K562 (cell line): ENCODE data around the gene CLEC3B. TPM values are rescaled to one million over a fixed set of nuclear protein-coding genes. Genes with fewer than 3 reads are reported as not detected.

Experiments
- ATAC-seq: fragments of 200-7000 bp; cut with Tn5 transposase; 3 replicates; pipeline ENCODE4 v1.9.1; 2020; ENCODE audit warnings: moderate library complexity
- BruUV-seq: library from RNA; stranded (reverse); fragments of 400-500 nt; replicated peaks from 2 replicates; lab custom pipeline; 2021; lab: Mats Ljungman, UMichigan
- CTCF ChIA-PET: fragments of 300-600 bp; formaldehyde crosslinking; extraction: SDS; loops from one replicate; lab custom pipeline; 2021; ENCODE audit warnings: low intra/inter-chr PET ratio; lab: Yijun Ruan, JAX
- POLR2A ChIA-PET: fragments of 300-600, 350-650 bp; sonication (Branson Sonifier 250); formaldehyde crosslinking; extraction: SDS; loops from one replicate; lab custom pipeline; 2021; ENCODE audit warnings: antibody characterized with exemption, inconsistent platforms; lab: Yijun Ruan, JAX
- DNase-seq, 4 experiments: peaks; one replicate each; pipeline versions ENCODE4 v3.0.0 to v3.0.0-alpha.2; 2011 to 2018; ENCODE audit warnings: low spot score in 3 of 4, mixed read lengths in 3 of 4; ENCODE audit errors: extremely low read depth in 1 of 4
- FAIRE-seq: peaks from 2 replicates; lab custom pipeline; 2011; peaks lifted over from hg19 to GRCh38; lab: Jason Lieb, UNC
- H2AFZ ChIP-seq: 2 replicates; pipeline ENCODE4 v1.6.0; 2011; ENCODE audit warnings: low read depth, low read length, control low read depth, inconsistent platforms
- H3K27ac ChIP-seq: fragments of 200-600 bp; 3 replicates; pipeline ENCODE4 v1.8.0; 2011; ENCODE audit warnings: low read depth, mild to moderate bottlenecking, control low read depth, inconsistent platforms, low read length, moderate library complexity, mixed read lengths; ENCODE audit errors: extremely low read depth
- H3K27me3 ChIP-seq, 2 experiments: fragments of 300-600 bp in 1 of 2; 2 replicates in 1 of 2; 3 replicates in 1 of 2; pipeline versions ENCODE4 v1.6.0 to v1.8.0; 2011; ENCODE audit warnings: inconsistent platforms in 2 of 2, low read length in 2 of 2, mild to moderate bottlenecking in 1 of 2, mixed read lengths in 1 of 2, moderate library complexity in 1 of 2; ENCODE audit not compliant: control insufficient read depth in 2 of 2, insufficient read depth in 2 of 2
- H3K36me3 ChIP-seq: fragments of 300-600 bp; 3 replicates; pipeline ENCODE4 v1.8.0; 2011; ENCODE audit warnings: mild to moderate bottlenecking, low read length, inconsistent platforms; ENCODE audit not compliant: control insufficient read depth, insufficient read depth
- H3K4me1 ChIP-seq, 2 experiments: fragments of 200-600 bp in 1 of 2; replicated peaks in 1 of 2; 2 replicates in 1 of 2; 3 replicates in 1 of 2; pipeline versions ENCODE4 v1.5.1 to v1.8.0; 2011; ENCODE audit warnings: inconsistent platforms in 2 of 2, low read length in 2 of 2, mild to moderate bottlenecking in 1 of 2, mixed read lengths in 1 of 2, moderate library complexity in 1 of 2; ENCODE audit not compliant: control insufficient read depth in 2 of 2, insufficient read depth in 2 of 2
- H3K4me2 ChIP-seq: 2 replicates; pipeline ENCODE4 v1.6.1; 2011; ENCODE audit warnings: low read length, control low read depth, inconsistent platforms, mixed read lengths; ENCODE audit not compliant: insufficient read depth
- H3K4me3 ChIP-seq: fragments of 200-600 bp; sonication (generic), shearing (Covaris generic); 2 replicates; pipeline ENCODE4 v1.5.1; 2016; ENCODE audit warnings: control low read depth, inconsistent platforms
- H3K79me2 ChIP-seq: fragments of 200-600 bp; 3 replicates; pipeline ENCODE4 v1.8.0; 2011; ENCODE audit warnings: low read length, inconsistent platforms; ENCODE audit not compliant: control insufficient read depth, insufficient read depth
- H3K9ac ChIP-seq, 2 experiments: 2 replicates each; pipeline versions ENCODE4 v1.6.0 to v1.6.1; 2011; ENCODE audit warnings: low read depth in 2 of 2, low read length in 2 of 2, control low read depth in 1 of 2, inconsistent platforms in 1 of 2, mild to moderate bottlenecking in 1 of 2, mixed read lengths in 1 of 2; ENCODE audit not compliant: insufficient read depth in 1 of 2
- H3K9me1 ChIP-seq: one replicate; pipeline ENCODE4 v1.6.0; 2011; ENCODE audit warnings: inconsistent platforms, mild to moderate bottlenecking, low read length, moderate library complexity; ENCODE audit not compliant: control insufficient read depth, insufficient read depth
- H3K9me3 ChIP-seq: replicated peaks from 2 replicates; pipeline ENCODE4 v1.5.1; 2011; ENCODE audit warnings: low read depth, low read length, inconsistent platforms; ENCODE audit not compliant: control insufficient read depth, insufficient read depth
- H4K20me1 ChIP-seq: replicated peaks from 2 replicates; pipeline ENCODE4 v1.6.1; 2011; ENCODE audit warnings: low read length, inconsistent platforms, mixed read lengths; ENCODE audit not compliant: control insufficient read depth, insufficient read depth
- TRIM25 ChIP-seq: fragments of 450-650 bp; IDR thresholded peaks from 2 replicates; pipeline ENCODE4 v1.7.0; 2016; ENCODE audit warnings: borderline replicate concordance
- WGBS: fragments of 100-300 bp; shearing (Covaris generic); methylation state at CpG from one replicate; pipeline ENCODE4 v1.1.6; 2016; ENCODE audit warnings: low coverage, mixed read lengths; ENCODE audit not compliant: insufficient coverage; ENCODE audit errors: missing lambda C conversion rate; 5-methylcytosine and 5-hydroxymethylcytosine counted together
- in situ Hi-C: fragments of 300-500 bp; cut with MboI; formaldehyde crosslinking; loops from 4 replicates; pipeline ENCODE4 v1.15.0; 2018; ENCODE audit warnings: inconsistent platforms, mixed read lengths
- intact Hi-C: fragments of 100-400 bp; cut with micrococcal nuclease; formaldehyde crosslinking; loops from 2 replicates; pipeline ENCODE4 v1.14.2; 2022
- polyA plus RNA-seq, 8 experiments: library from polyadenylated mRNA; depleted of rRNA in 4 of 8; stranded (reverse) in 5 of 8; unstranded in 3 of 8; fragments of >200 nt; fragmentation: Nextera tagmentation in 2 of 8; fragmentation: Illumina TruSeq in 1 of 8; extraction: Ambion mirVana in 2 of 8; extraction: Trizol in 1 of 8; gene quantifications; 2 replicates each; pipeline versions ENCODE4 v1.2.1 to v1.2.3, GENCODE V29; 2011 to 2014; ENCODE audit warnings: inconsistent platforms in 1 of 8, missing spikeins in 1 of 8
- total RNA-seq, 7 experiments: library from RNA; depleted of rRNA in 6 of 7; stranded (reverse); fragments of >200 nt in 6 of 7; fragmentation: Illumina TruSeq in 2 of 7; extraction: Trizol in 2 of 7; gene quantifications; 2 replicates each; pipeline versions ENCODE4 v1.2.1 to v1.2.3, GENCODE V29; 2011 to 2021; ENCODE audit warnings: low replicate concordance in 1 of 7

The CLEC3B gene
- total and polyA plus RNA-seq, 9 of the 15 experiments (the other 6 are each of a cell fraction or from before 2014, with no cell fraction given), result not detected

DNA sequence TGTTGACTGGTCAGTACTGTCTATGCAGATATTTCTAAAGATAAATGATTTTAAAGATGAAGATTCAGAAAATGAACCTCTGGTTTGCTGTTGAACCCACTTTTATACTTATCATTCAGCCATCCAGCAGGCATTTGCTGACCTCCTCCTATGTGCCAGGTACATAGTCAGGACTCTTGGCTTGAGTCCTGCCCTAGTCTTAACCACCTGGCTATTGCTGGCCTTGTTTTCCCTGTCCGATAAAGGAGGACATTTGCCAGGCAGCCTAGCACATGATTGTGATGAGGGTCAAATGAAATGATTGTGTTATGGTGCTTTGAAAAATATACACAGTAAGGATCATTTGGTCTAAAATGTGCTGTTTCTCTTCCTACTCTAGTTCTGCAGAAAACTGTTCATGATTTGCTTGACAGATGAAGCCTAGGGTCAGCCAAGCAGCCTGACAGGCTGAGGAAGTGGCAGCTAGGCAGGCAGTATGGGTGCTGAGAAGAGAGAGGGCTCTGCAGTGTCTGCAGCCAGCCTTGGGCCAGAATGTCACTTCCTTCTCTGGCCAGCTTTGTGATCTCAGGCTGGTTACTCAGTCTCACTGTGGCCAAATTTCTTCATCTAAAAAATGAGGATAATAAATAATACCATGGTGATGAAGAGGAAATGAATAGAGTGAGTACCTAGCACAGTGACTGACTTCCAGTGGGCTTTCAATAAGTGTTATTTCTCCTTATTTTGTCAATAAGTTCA, 36.3 kb upstream of the CLEC3B start:
- no peak overlapping the region for H3K4me3 ChIP-seq
- ATAC-seq (no peak), FAIRE-seq (no peak), DNase-seq (no peak)
- H3K79me2 ChIP-seq, result peaks cover 74% of the 10 kb centered on the region
- no peak overlapping the region for H2AFZ ChIP-seq
- peaks cover 14% of the 10 kb centered on the region for H3K9me1 ChIP-seq
- 0 out of 2 replicates have a peak, but pooled peaks cover 1% of the 10 kb centered on the region for H3K9me3 ChIP-seq
- no peak overlapping the region for H3K27ac ChIP-seq
- no peaks in the 10 kb centered on the region for H3K27me3 ChIP-seq
- intact Hi-C loops (loop anchor here (10.0 kb wide), 1 partner anchor 665 kb away; no protein-coding TSS in a partner anchor), in situ Hi-C loops (no loop called here)
- BruUV-seq, result no TSS peak
- 94% methylated on average over 1 of the region's 1 CpG for WGBS
- ChIA-PET POLR2A (interaction anchor here (0.7 to 1.6 kb wide), 3 partner anchors 8 to 19 kb away, joined by 3 to 4 read pairs (median 3); partner anchors contain the start of genes EXOSC7 and ZDHHC3), CTCF (no interaction called here)
- H4K20me1 ChIP-seq, result peaks cover 20% of the 10 kb centered on the region; the same call in 1 of the 2 replicates
- H3K4me2 ChIP-seq, result no peak overlapping the region
- peaks cover 80% of the 10 kb centered on the region for H3K36me3 ChIP-seq
- H3K4me1 ChIP-seq, result peaks cover 0 to 3% of the 10 kb centered on the region in 2 experiments; a peak in 3 of 5 replicates
- TF ChIP-seq TRIM25, result no peak
- no peak overlapping the region for H3K9ac ChIP-seq
